ENCODE data around the gene SMIM22.

SMIM22 gene

DNA sequence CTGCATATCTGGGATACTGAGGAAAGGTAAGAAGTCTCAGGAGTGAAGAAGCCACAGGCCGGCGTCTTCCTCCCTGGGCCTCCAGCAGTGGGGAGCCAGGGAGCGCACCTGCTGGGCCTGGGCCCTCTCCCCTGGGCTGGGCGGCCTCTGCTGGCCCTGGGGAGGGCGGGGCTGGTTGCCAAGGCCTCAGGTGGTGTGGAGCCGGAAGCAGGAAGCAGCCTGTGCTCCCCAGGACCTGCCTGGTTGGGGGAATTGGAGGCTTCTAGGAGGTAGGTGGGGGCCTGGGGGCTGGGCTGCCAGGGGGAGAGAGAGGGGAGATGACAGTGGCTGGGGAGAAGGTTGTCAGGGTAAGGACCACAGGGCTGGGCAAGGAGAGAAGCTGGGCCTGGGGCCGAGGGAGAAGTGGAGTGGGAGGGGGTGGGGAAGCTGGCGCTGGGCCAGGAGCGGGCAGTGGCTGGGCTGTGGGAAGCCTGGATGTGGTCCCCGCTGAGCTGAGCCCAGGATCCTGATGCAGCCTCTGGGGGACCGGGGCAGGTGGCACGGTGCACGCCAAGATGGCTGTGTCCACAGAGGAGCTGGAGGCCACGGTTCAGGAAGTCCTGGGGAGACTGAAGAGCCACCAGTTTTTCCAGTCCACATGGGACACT, at the start of gene SMIM22:
TSS of gene SMIM22 (plus strand) at position 189 of the 647 bp plus-strand sequence. CDS start at position 555, 366 bp downstream.
- no peak for DNase-seq

DNA sequence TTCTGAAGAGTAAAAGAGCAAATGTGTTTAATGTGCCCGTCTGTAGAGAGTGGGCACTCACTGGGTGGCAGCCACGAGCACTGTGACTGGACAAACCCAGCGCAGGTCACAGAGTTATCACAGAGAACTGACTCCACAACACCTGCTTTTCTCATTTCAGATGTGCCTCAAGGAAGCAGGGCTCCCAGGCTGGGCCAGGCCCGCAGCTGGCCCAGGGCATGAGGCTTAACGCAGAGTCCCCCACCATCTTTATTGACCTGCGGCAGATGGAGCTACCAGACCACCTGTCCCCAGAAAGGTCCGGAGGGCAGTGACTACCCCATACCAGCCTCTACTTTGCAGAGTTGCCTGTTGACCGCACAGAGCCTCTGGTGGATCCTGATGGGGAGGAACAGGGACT, 49.0 kb upstream of the SMIM22 start:
- DNase-seq = no peak

DNA sequence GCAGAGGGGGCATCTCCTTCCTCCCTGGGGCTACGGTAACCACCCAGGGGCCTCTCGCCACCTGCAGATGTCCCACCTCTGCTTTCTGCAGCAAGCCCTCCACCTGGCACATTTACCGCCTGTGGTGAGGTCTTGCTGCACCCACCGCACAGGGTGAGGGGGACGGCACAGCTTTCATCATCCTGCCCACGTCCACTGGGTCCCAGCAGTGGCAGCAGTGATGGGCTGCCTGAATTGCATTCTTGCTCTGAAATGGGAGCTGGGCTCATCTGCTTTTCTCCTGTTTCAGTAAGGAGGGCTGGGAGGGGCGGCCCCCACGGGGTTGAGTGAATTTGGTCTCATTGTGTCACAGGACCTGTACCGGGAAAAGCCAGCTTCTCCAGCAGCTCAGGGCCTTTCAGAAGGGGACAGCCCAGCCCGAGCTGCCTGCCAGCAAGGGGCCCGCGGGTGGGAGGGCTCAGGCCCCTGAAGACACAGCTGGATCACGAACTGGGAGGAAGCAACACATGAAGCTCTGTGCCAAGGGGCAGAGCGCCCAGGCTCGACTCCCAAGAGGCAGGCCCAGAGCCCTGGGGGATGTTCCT, 48.1 kb upstream of the SMIM22 start:
- DNase-seq = no peak

DNA sequence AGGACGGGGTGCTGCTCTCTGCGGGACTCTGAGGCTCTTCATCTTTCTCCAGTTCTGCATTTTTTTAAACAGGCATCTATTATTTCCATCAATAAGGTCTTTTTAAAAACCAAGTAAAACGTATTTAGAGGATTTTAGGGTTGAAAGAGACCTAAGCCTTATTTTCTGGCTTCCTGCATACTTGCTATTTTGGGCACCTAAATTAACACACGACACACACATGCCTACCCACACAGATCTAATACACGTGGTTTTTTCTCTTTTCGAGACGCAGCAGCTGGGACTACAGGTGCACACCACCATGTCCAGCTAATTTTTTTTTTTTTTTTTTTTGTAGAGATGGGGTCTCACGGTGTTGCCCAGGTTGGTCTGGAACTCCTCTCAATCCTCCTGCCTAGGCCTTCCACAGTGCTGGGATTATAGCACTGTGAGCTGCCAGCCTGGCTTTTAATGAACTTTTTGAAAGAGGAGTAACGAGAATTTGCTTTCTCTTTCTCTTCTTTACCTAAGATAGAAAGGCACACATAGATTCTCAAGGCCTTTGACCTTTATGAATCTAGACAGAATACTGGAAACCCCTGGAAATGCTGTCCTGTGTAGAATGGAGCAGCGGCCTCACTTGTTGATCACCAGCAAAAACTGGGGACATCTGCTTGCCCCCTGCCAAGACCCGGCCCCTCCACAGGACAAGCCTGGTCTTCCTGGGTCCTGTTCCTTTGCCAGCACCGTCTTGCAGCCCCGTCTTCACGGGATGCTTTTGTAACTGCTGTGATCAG, 47.1 kb upstream of the SMIM22 start:
- DNase-seq = no peak

DNA sequence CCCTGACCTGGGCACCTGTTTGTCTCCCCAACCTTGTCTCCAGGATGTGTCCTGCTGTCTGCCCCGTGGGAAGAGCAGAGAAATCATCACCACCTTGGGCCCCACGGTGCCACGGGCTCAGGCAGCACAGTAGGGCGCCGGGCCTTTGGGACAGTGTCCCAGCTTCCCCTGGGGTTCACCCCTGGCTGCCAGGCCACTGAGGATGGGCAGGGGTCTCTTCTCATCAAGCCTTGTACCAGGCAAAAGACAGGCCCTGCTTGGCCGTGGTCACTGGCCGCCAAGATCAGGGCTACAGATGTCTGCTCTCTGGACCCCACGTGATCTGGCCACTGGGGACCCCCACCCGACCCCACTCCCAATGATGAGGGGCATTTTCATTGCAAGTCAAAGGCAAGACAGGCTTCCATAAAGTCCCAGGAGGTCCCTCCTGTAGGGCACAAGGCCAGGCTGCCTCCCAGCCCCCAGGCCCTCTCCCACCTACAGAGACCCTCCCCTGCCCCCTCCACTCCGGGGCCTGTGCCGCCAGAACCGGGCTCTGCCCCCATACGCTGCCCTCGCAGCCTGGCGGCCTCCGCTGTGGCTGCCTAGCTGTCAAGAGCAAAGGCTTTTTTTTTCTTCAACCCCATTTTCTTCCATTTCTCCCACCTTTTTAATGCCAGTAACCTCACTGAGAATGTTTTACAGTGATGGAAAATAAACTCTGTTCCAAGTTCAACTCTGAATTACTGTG, 46.3 kb upstream of the SMIM22 start:
- DNase-seq = no peak

- no peak for DNase-seq
These were observed 45.4 kb upstream of the SMIM22 start for GRCh38 chr16:4749700-4750257.

DNA sequence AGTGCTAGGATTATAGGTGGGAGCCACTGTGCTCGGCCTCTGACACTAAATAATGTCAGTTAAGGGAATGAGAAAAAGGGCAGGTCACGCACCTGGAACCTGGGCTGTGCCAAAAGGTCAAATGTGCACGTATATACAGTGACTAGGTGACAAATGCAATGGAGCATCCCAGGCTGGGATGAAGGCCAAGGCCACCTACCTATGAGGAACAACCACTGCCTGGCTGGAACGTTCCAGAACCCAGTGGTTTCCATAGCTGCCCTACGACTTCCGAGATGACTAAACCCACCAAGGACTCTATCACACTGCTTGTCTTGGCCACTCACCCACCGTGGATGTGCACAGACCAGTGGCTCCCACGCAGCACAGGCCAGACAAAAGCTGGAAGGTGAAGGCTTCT, 44.3 kb upstream of the SMIM22 start:
- DNase-seq = no peak

DNA sequence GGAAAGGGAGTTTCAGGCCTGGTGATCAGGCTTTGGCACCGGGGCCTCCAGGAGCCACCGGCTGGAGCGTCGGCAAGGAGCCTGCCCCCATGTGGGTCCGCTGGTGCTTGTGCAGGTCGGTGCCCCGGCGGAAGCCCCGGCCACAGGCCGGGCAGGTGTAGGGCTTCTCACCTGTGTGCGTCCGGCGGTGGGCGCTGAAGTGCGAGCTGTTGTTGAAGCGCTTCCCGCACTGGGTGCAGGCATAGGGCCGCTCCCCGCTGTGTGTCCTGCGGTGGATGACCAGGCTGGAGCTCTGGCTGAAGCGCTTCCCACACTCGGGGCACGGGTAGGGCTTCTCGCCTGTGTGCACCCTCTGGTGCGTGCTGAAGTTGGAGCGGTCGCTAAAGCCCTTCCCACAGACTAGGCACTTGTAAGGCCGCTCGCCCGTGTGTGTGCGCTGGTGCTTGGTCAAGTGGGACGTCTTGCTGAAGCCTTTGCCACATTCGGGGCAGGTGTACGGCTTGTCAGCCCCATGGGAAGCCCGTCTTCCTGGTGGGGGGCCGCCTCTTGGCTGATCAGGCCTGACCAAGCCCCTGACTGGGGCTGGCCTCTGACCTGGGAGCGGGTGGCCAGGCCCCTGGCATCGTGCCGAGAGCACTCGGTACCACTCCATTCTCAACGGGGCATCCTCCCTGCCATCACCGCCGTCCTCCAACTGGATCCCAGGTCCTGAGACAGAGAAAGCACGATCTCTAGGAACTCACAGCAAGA, 42.6 kb upstream of the SMIM22 start:
- DNase-seq = no peak

GRCh38 chr16:4753227-4753626, 41.9 kb upstream of the SMIM22 start:
- no peak for DNase-seq

- DNase-seq = no peak
These were observed 40.3 kb upstream of the SMIM22 start for GRCh38 chr16:4754865-4755264.

DNA sequence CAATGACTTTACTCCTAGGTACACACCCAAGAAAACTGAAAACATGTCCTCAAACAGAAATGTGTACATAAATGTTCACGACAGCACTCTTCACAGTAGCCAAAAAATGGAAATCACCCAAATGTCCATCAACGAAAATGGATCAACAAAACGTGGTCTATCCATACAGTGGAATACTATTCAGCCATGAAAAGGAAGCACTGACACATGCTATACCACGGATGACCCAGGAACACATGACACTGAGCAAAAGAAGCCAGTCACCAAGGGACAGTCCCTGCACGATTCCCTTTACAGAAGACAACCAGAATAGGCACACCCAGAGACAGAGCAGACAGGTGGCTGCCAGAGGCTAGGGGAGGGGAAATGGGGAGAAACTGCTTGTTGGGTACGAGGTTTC, 39.5 kb upstream of the SMIM22 start:
- DNase-seq = no peak

- DNase-seq = no peak
These were observed 34.8 kb upstream of the SMIM22 start for GRCh38 chr16:4760221-4760910.

DNA sequence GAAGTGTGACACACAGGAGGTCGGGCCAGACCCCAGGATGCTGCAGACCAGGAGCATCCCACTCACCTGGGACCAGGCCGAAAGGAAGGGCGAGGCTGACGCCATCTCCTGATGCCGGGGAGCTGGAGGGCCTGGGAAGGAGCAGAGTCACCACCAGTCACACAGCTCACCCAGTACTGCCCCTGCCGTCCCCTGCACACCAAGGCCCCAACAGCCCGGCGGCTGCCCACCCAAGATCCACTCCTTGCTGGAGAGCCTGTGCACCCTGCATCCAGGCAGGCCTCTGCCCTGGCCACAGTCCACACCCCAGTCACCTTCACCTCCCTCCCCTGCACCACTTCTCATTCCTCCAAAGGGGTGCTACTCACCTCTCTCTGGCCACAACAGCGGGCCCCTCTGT, 33.0 kb upstream of the SMIM22 start:
- DNase-seq = no peak

DNA sequence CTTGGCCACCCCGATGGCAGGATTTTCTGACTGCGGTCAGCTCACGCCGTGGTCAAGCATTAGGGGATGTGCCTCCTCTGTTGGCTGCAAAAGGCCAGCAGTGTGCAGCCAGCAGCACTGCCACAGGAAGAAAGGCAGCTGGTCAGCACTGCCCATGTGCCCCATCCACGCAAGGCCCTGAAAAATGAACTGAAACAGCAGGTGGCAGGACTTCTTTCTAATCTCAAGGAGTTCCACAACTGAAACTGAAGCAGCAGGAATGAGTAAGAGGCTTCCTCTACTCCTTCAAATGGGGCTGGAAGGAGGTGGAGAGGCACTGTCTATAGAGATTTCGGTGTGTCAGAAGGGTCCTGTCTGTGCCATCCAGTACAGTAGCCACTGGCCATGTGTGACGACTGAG, 31.4 kb upstream of the SMIM22 start:
- DNase-seq = no peak

- DNase-seq = no peak
These were observed 29.4 kb upstream of the SMIM22 start for GRCh38 chr16:4765511-4766474.

GRCh38 chr16:4766875-4767628, 28.1 kb upstream of the SMIM22 start, which contains the start of gene ZNF500:
Gene ZNF500, minus strand, starts transcription at chr16:4767162. Its CDS starts 1,184 bp downstream, at chr16:4765978.
- peak; percentile 97 for DNase-seq

- DNase-seq = no peak
These were observed 27.2 kb upstream of the SMIM22 start for GRCh38 chr16:4767872-4768548.

GRCh38 chr16:4768549-4769305, 26.4 kb upstream of the SMIM22 start:
- DNase-seq = peak; percentile 78
